Activated gamma-delta T cell (primary cell): ENCODE data around the gene ATP5PO.

Experiments
- DNase-seq: peaks from one replicate; lab custom pipeline; 2025; lab: John Stamatoyannopoulos, UW

ATP5PO gene

GRCh38 chr21:33899199-33899598 is 16.4 kb downstream of the ATP5PO start:
- no peak for DNase-seq

DNA sequence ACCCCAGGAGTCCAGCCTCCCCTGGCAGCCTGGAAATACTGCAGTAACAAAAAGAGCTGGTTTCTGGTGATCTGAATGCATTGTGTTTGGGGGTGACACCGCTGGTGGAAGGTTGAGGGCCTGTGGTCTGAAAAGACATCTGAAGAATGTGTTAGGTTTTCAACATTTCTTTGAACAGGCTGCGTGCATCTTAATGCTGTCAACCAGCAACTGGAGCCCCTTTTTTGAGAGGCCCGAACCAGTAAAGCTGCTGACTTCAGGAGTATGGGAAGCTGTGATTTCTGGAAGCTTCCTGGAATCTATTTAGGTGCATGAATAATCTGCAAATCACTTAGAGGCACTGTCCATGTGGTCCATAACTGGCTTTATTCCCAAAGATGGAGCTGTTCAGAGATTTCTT is 17.0 kb downstream of the ATP5PO start:
- no peak for DNase-seq

DNA sequence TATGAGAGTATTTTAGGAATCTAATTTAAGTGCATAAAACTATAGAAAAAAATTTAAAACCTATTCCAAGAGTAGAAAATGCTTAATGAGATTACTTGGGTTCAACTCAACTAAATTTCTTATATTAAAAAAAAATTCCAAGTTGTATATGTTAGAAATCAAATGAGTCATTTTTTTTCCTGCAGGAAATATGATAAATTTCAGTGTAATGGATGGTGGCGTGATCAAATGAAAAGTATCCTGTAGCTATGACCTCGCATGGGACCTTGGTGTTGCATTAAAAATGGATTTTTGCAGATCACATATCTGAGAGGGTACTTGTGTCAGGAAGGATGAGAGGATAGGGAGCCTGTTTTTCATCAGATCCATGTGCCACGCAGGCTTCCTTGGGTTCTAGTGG is 17.9 kb downstream of the ATP5PO start:
- DNase-seq: no peak

DNA sequence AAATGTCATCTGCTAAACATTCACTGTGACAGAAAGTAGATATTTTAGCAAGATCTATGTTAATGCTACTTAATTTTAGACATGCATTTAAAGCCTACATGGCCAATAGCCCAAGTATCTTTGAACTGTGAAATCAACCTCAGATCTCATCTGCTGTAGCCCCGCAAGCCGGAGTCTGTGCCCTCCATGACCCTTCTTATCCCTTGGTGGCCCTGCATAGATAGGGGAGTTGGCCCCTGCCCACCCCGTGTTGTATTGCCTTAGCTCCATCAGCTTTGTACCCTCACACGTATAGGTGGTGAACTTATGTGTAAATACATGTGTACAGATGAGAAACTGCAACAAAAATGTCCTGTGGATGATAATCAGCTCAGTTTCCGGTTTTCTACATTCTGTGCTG is 18.5 kb downstream of the ATP5PO start:
- DNase-seq: no peak

DNA sequence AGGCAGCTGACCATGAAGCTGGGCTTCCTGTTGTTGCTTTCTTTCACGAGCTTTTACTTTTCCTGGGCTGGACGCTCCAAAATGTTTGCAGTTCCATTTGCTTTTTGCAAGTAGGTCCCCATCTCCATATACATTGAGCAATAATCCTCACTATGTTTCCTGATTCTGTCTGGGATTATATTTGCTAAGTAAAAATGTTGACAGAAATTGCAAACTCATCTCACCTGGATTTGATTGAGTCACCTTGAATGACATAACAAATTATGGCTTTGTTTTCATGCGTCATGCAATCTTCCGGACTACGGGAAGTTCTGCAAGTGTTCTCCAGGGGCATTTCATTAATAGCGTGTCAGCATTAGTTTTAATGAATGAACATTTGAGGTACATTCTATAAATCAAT is 18.9 kb downstream of the ATP5PO start:
- no peak for DNase-seq

GRCh38 chr21:33895356-33895755 is 20.2 kb downstream of the ATP5PO start:
- DNase-seq: no peak

- no peak for DNase-seq
Observed at GRCh38 chr21:33894736-33895288, 20.8 kb downstream of the ATP5PO start.

DNA sequence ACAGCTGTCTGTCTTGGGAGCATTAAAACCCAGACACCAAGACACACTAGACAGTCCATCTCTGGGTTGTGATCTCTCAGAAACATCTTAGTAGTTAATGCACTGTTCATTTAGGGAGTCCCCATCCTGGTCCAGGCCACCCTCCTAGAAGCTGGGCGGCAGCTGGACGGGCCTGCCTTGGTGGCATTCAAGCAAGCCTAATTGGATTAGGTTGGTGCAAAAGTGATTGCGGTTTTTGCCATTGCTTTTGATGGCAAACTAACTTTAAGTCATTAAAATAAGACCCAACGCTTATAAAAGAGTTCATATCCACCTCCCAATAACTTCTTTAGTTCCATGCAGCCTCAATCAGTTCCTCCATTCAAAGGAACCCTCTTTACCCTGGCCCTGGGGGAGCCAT is 21.7 kb downstream of the ATP5PO start:
- DNase-seq: no peak

DNA sequence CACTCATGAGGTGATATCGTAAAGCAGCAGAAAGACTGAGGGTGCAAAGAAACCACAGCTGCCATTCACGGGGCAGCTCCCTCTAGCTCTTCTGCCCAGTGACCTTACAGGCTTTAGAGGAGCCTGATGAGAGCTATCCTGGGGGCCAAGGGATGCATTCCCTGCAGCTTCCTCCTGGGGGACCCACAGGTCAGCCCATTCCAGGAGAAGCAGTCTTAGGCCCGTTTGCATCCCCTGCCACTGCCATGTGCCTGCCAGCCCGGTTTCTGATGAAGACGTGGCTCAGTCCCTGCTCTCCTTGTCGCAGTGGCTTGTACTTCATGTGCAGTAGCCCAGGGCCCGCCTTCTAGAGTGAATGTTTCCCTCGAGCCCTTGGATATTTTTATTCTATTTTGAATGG is 22.8 kb downstream of the ATP5PO start:
- DNase-seq: no peak

- DNase-seq: no peak
Observed at GRCh38 chr21:33890187-33890586, 25.4 kb downstream of the ATP5PO start.

- no peak for DNase-seq
Observed at GRCh38 chr21:33886321-33886720, 29.3 kb downstream of the ATP5PO start.

GRCh38 chr21:33885172-33885514 is 30.5 kb downstream of the ATP5PO start:
- no peak for DNase-seq

- no peak for DNase-seq
Observed at GRCh38 chr21:33884376-33885171, 31.0 kb downstream of the ATP5PO start.

DNA sequence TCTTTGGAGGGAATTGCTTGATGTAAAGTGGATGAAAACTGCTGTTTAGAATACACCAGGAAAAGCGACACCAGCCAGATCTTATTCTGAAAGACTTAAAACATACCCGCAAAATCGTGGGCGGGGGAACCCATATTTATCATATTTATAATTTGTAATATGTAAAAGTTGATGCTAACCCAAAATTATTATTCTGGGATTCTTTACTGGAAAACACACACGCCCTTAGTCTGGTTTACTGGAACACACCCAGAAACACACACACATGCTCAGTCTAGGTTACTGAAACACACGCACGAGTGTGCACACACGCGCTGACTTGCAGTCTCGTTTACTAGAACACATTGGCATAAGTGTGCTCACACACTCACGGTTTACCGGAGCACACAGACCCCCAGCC is 32.5 kb downstream of the ATP5PO start:
- DNase-seq: no peak

DNA sequence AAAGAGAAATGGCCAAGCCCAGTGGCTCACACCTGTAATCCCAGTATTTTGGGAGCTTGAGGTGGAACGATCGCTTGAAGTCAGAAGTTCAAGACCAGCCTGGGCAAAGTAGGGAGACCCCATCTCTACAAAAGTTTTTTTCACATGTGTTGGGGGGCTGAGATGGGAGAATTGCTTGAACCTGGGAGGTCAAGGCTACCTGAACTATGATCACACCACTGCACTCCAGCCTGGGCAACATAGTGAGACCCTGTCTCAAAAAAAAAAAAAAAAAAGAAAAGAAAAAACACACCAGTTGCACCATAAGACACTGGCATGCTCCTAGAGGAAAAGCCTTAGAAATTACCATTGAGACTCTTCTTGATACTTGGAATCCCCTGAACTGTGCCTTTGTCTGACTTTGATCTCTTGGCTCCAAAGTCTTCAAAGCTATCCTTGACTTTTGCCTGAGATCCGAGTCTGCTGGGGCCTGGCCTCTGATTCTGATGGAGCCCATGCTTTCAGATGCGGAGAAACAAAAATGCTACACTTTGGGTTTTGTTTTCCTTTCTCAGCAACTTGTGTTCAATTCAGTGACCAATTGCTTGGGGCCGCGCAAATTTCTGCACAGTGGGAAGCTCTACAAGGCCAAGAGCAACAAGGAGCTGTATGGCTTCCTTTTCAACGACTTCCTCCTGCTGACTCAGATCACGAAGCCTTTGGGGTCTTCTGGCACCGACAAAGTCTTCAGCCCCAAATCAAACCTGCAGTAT is 33.7 kb downstream of the ATP5PO start:
- no peak for DNase-seq

DNA sequence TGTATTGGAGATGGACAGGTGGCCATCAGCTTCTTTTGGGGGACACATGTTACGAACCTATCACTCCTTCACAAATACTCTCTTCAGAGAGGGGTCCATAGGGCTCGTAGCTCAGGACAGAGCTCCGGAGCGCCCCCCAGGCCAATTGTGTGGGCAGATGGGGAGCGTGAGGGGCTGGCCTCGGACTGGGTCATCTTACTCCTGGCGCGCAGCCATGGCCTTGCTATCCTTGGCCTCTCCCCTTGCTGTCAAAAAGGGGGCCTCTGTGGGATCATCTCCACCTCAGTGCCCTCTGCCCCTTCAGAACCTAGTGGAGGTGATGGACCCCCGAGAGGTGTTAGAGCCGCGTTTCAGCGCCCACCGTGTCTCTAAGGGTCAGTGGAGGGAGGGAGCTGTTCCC is 35.0 kb downstream of the ATP5PO start:
- DNase-seq: no peak

GRCh38 chr21:33878824-33879223 is 36.8 kb downstream of the ATP5PO start:
- no peak for DNase-seq

DNA sequence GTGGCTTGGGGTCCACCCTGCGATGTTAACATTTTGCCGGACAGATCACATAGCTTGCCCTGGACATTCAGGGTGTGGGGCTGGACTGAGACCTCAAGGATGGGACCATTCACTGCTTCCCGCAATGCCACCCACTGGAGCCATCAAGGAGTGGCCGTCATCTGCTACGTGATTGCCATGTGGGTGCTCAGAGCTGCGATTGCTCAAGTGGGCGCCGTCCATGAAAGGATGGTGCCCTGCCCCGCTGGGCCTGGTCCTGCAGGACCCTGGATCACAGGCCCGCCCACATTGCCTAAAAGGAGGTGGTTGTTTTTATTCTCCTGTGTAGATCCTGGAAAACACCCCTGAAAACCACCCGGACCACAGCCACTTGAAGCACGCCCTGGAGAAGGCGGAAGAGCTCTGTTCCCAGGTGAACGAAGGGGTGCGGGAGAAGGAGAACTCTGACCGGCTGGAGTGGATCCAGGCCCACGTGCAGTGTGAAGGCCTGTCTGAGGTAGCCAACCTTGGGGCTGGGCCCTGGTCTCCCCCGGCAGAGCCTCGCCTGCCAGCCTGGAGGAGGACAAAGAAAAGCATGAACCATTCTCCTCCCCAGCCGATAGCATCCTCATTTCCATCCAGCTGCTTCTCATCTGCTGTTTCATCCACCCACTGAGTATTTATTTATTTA is 40.4 kb downstream of the ATP5PO start:
- no peak for DNase-seq

- no peak for DNase-seq
Observed at GRCh38 chr21:33874161-33874560, 41.4 kb downstream of the ATP5PO start.

- no peak for DNase-seq
Observed at GRCh38 chr21:33872881-33873515, 42.6 kb downstream of the ATP5PO start.

DNA sequence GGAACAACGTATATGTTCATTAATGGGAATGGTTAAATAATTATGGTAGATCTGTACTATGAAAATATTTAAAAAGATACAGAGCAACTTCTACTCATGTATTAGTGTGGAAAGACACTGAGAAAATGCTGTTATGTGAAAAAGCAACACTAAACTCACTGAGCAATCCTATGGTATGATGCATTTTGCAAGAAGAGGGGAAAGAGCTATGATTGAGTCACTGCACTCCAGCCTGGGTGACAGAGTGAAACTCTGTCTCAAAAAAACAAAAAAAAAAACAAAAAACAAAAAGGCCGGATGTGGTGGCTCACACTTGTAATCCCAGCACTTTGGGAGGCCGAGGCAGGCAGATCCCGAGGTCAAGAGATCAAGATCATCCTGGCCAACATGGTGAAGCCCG is 44.4 kb downstream of the ATP5PO start:
- DNase-seq: no peak

GRCh38 chr21:33870768-33871167 is 44.8 kb downstream of the ATP5PO start:
- DNase-seq: no peak
